H9 (cell line): Measurements from ENCODE around the gene NOXA1. TPM values are rescaled to one million over a fixed set of nuclear protein-coding genes. Genes with fewer than 3 reads are reported as not detected.

Experiments used
- DNase-seq: peaks from one replicate; pipeline ENCODE4 v3.0.0-alpha.2; 2017
- H2AFZ ChIP-seq: one replicate; pipeline ENCODE4 v1.6.1; 2013; ENCODE audit warnings: mild to moderate bottlenecking, low read length, control low read depth, moderate library complexity
- H2AK5ac ChIP-seq: 2 replicates; pipeline ENCODE4 v1.6.1; 2013; ENCODE audit warnings: low read length, control low read depth, mixed read lengths; ENCODE audit not compliant: insufficient read length
- H2BK120ac ChIP-seq: one replicate; pipeline ENCODE4 v1.6.1; 2013; ENCODE audit warnings: low read depth, mild to moderate bottlenecking, low read length, control low read depth, inconsistent platforms; ENCODE audit not compliant: poor library complexity, severe bottlenecking
- H2BK12ac ChIP-seq: 2 replicates; pipeline ENCODE4 v1.6.1; 2013; ENCODE audit warnings: low read length, control low read depth, mixed read lengths, low read depth; ENCODE audit not compliant: insufficient read length
- H2BK15ac ChIP-seq: 2 replicates; pipeline ENCODE4 v1.6.1; 2013; ENCODE audit warnings: low read depth, low read length, control low read depth
- H2BK20ac ChIP-seq: one replicate; pipeline ENCODE4 v1.6.1; 2013; ENCODE audit warnings: low read depth, mild to moderate bottlenecking, low read length, control low read depth, inconsistent platforms; ENCODE audit not compliant: poor library complexity, severe bottlenecking
- H2BK5ac ChIP-seq: 2 replicates; pipeline ENCODE4 v1.6.1; 2013; ENCODE audit warnings: low read length, control low read depth, mixed read lengths; ENCODE audit not compliant: insufficient read length
- H3K14ac ChIP-seq: 2 replicates; pipeline ENCODE4 v1.6.1; 2013; ENCODE audit warnings: low read length, control low read depth; ENCODE audit not compliant: insufficient read depth
- H3K18ac ChIP-seq: 2 replicates; pipeline ENCODE4 v1.6.1; 2013; ENCODE audit warnings: low read depth, mild to moderate bottlenecking, mixed read lengths, low read length, control low read depth; ENCODE audit not compliant: insufficient read length
- H3K23ac ChIP-seq: 2 replicates; pipeline ENCODE4 v1.6.1; 2013; ENCODE audit warnings: low read length, control low read depth, mixed read lengths, low read depth; ENCODE audit not compliant: insufficient read length
- H3K23me2 ChIP-seq: 2 replicates; pipeline ENCODE4 v1.6.1; 2013; ENCODE audit warnings: low read depth, mild to moderate bottlenecking, mixed read lengths, low read length, control low read depth; ENCODE audit not compliant: insufficient read length, poor library complexity, severe bottlenecking
- H3K27ac ChIP-seq: 2 replicates; pipeline ENCODE4 v1.5.1; 2013; ENCODE audit warnings: low read length, control low read depth, mixed read lengths, low read depth; ENCODE audit not compliant: insufficient read length
- H3K27me3 ChIP-seq: 2 replicates; pipeline ENCODE4 v1.6.1; 2013; ENCODE audit warnings: low read length, control low read depth, inconsistent platforms; ENCODE audit not compliant: insufficient read depth
- H3K4ac ChIP-seq: 2 replicates; pipeline ENCODE4 v1.6.1; 2013; ENCODE audit warnings: low read depth, mild to moderate bottlenecking, control low read depth, inconsistent platforms, low read length, moderate library complexity
- H3K4me1 ChIP-seq: 2 replicates; pipeline ENCODE4 v1.6.1; 2013; ENCODE audit warnings: low read length, control low read depth, inconsistent platforms; ENCODE audit not compliant: insufficient read depth
- H3K4me2 ChIP-seq: 2 replicates; pipeline ENCODE4 v1.6.1; 2013; ENCODE audit warnings: low read length, control low read depth, mixed read lengths; ENCODE audit not compliant: insufficient read length, insufficient read depth
- H3K56ac ChIP-seq: 2 replicates; pipeline ENCODE4 v1.6.1; 2013; ENCODE audit warnings: low read depth, mild to moderate bottlenecking, mixed read lengths, low read length, control low read depth; ENCODE audit not compliant: insufficient read length
- H3K79me1 ChIP-seq: 2 replicates; pipeline ENCODE4 v1.6.1; 2013; ENCODE audit warnings: low read depth, mild to moderate bottlenecking, moderate library complexity, low read length, control low read depth, inconsistent platforms; ENCODE audit not compliant: insufficient read depth, poor library complexity, severe bottlenecking
- H3K79me2 ChIP-seq: 2 replicates; pipeline ENCODE4 v1.6.1; 2013; ENCODE audit warnings: low read length, control low read depth, inconsistent platforms; ENCODE audit not compliant: insufficient read depth
- H3K9ac ChIP-seq: 2 replicates; pipeline ENCODE4 v1.6.1; 2013; ENCODE audit warnings: low read length, control low read depth, mixed read lengths; ENCODE audit not compliant: insufficient read length; ENCODE audit errors: extremely low read depth
- H3K9me3 ChIP-seq: one replicate; pipeline ENCODE4 v1.6.1; 2013; ENCODE audit warnings: low read depth, low read length, inconsistent platforms; ENCODE audit not compliant: control insufficient read depth
- H3T11ph ChIP-seq: one replicate; pipeline ENCODE4 v1.6.1; 2013; ENCODE audit warnings: mild to moderate bottlenecking, low read length, control low read depth, inconsistent platforms
- H4K20me1 ChIP-seq: one replicate; pipeline ENCODE4 v1.6.1; 2013; ENCODE audit not compliant: control insufficient read depth, insufficient read length, insufficient read depth
- H4K5ac ChIP-seq: 2 replicates; pipeline ENCODE4 v1.6.1; 2013; ENCODE audit warnings: low read depth, mild to moderate bottlenecking, mixed read lengths, low read length, control low read depth; ENCODE audit not compliant: insufficient read length
- H4K8ac ChIP-seq: replicated peaks from 2 replicates; pipeline ENCODE4 v1.6.1; 2013; ENCODE audit warnings: low read length, control low read depth, mixed read lengths, low read depth; ENCODE audit not compliant: insufficient read length
- H4K91ac ChIP-seq: 2 replicates; pipeline ENCODE4 v1.6.1; 2013; ENCODE audit warnings: low read depth, mild to moderate bottlenecking, moderate library complexity, mixed read lengths, low read length, control low read depth; ENCODE audit not compliant: insufficient read length
- H3K27ac Mint-ChIP-seq, 3 experiments: 2 replicates in 2 of 3; 3 replicates in 1 of 3; pipeline ENCODE4 v1.8.0; 2020 to 2021; ENCODE audit warnings: mixed read lengths in 3 of 3, mild to moderate bottlenecking in 1 of 3, moderate library complexity in 1 of 3
- H3K27me3 Mint-ChIP-seq: 2 replicates; pipeline ENCODE4 v1.8.0; 2021; ENCODE audit warnings: low read depth, mild to moderate bottlenecking, moderate library complexity, mixed read lengths
- H3K36me3 Mint-ChIP-seq, 3 experiments: 2 replicates in 2 of 3; 3 replicates in 1 of 3; pipeline ENCODE4 v1.8.0; 2020 to 2021; ENCODE audit warnings: low read depth in 3 of 3, mixed read lengths in 3 of 3; ENCODE audit not compliant: insufficient read depth in 1 of 3
- H3K4me1 Mint-ChIP-seq, 2 experiments: 2 replicates each; pipeline ENCODE4 v1.8.0; 2020; ENCODE audit warnings: mixed read lengths in 2 of 2
- H3K4me3 Mint-ChIP-seq, 2 experiments: 2 replicates in 1 of 2; 3 replicates in 1 of 2; pipeline ENCODE4 v1.8.0; 2020 to 2021; ENCODE audit warnings: mild to moderate bottlenecking in 2 of 2, mixed read lengths in 2 of 2, moderate library complexity in 1 of 2
- H3K9me3 Mint-ChIP-seq, 2 experiments: 2 replicates in 1 of 2; 3 replicates in 1 of 2; pipeline ENCODE4 v1.8.0; 2020; ENCODE audit warnings: mild to moderate bottlenecking in 2 of 2, mixed read lengths in 2 of 2, moderate library complexity in 1 of 2
- WGBS: extraction: QIAGEN DNeasy Blood & Tissue Kit; methylation state at CpG from one replicate; pipeline ENCODE4 v1.1.7; 2013; ENCODE audit warnings: missing lambda C conversion rate, low lambda C conversion rate, mixed read lengths; ENCODE audit not compliant: insufficient read length; ENCODE audit errors: extremely low coverage; 5-methylcytosine and 5-hydroxymethylcytosine counted together
- total RNA-seq: library from RNA; stranded (reverse); gene quantifications from 2 replicates; pipeline ENCODE4 v1.2.1, GENCODE V29; 2021
- TF ChIP-seq, protein P1 (sequence below): fragments of 200-600 bp; sonication (generic); conservative IDR thresholded peaks from 3 replicates; pipeline ENCODE4 v1.8.0; 2021; ENCODE audit warnings: antibody characterized with exemption, mild to moderate bottlenecking

NOXA1 gene
- total RNA-seq, 1 experiment from 2014 or later = 2.0 TPM

- TF ChIP-seq, protein P1, sequence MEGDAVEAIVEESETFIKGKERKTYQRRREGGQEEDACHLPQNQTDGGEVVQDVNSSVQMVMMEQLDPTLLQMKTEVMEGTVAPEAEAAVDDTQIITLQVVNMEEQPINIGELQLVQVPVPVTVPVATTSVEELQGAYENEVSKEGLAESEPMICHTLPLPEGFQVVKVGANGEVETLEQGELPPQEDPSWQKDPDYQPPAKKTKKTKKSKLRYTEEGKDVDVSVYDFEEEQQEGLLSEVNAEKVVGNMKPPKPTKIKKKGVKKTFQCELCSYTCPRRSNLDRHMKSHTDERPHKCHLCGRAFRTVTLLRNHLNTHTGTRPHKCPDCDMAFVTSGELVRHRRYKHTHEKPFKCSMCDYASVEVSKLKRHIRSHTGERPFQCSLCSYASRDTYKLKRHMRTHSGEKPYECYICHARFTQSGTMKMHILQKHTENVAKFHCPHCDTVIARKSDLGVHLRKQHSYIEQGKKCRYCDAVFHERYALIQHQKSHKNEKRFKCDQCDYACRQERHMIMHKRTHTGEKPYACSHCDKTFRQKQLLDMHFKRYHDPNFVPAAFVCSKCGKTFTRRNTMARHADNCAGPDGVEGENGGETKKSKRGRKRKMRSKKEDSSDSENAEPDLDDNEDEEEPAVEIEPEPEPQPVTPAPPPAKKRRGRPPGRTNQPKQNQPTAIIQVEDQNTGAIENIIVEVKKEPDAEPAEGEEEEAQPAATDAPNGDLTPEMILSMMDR = no peak
- no peaks in the 10 kb centered on the region for H4K20me1 ChIP-seq
- no peak overlapping the region for H3T11ph ChIP-seq
- no peak overlapping the region for H4K8ac ChIP-seq
- H2BK120ac ChIP-seq = no peak overlapping the region
- WGBS = no CpG with 5 or more reads among the region's 23 CpGs
- H4K91ac ChIP-seq = no peak overlapping the region
- H3K4me1 ChIP-seq = no peaks in the 10 kb centered on the region
- no peak overlapping the region for H3K9ac ChIP-seq
- no peaks in the 10 kb centered on the region for H3K79me2 ChIP-seq
- H2AFZ ChIP-seq = no peak overlapping the region
- no peak overlapping the region for H2BK20ac ChIP-seq
- no peak overlapping the region for H3K23ac ChIP-seq
- no peak overlapping the region for H3K4me3 Mint-ChIP-seq
- H4K5ac ChIP-seq = no peak overlapping the region
- H3K23me2 ChIP-seq = peaks cover 5% of the 10 kb centered on the region
- H3K36me3 Mint-ChIP-seq = no peaks in the 10 kb centered on the region
- no peak overlapping the region for H3K14ac ChIP-seq
- peaks cover 30% of the 10 kb centered on the region for H3K27me3 Mint-ChIP-seq
- DNase-seq = no peak
- H3K27ac ChIP-seq = no peak overlapping the region
- no peaks in the 10 kb centered on the region for H3K4me1 Mint-ChIP-seq
- H3K79me1 ChIP-seq = no peaks in the 10 kb centered on the region
- no peak overlapping the region for H3K27ac Mint-ChIP-seq
- H2AK5ac ChIP-seq = no peak overlapping the region
- H2BK5ac ChIP-seq = no peak overlapping the region
- no peak overlapping the region for H3K18ac ChIP-seq
- no peak overlapping the region for H3K4ac ChIP-seq
- no peaks in the 10 kb centered on the region for H3K9me3 ChIP-seq
- no peaks in the 10 kb centered on the region; the same call in 1 of the 2 replicates for H3K27me3 ChIP-seq
- no peak overlapping the region for H3K56ac ChIP-seq
- no peak overlapping the region for H3K4me2 ChIP-seq
- H2BK15ac ChIP-seq = no peak overlapping the region
- no peak overlapping the region for H2BK12ac ChIP-seq
- no peaks in the 10 kb centered on the region for H3K9me3 Mint-ChIP-seq
Measured at GRCh38 chr9:137465000-137465719, 42.0 kb downstream of the NOXA1 start.
